Epithelial cell of proximal tubule (primary cell): Measurements from ENCODE around the gene TMEM179. TPM values are rescaled to one million over a fixed set of nuclear protein-coding genes. Genes with fewer than 3 reads are reported as not detected.
A peak's percentile ranks its signal among the peaks of the same experiment; 100 is the strongest.

ENCODE experiments used
- DNase-seq: peaks from one replicate; pipeline ENCODE4 v3.0.0-alpha.2; 2011; ENCODE audit warnings: low read depth
- H3K4me3 ChIP-seq: 2 replicates; pipeline ENCODE4 v1.5.1; 2011; ENCODE audit warnings: low read depth, mild to moderate bottlenecking, low read length
- CTCF ChIP-seq: conservative IDR thresholded peaks from 2 replicates; pipeline ENCODE4 v1.5.1; 2012; ENCODE audit warnings: low read depth, mild to moderate bottlenecking, low read length
- total RNA-seq: library from RNA; depleted of rRNA; stranded (reverse); fragments of >200 nt; gene quantifications from 2 replicates; pipeline ENCODE4 v1.2.3, GENCODE V29; 2015

Gene TMEM179
- total RNA-seq, 1 donor from 2014 or later, result not detected

GRCh38 chr14:104564744-104565679, 39.6 kb downstream of the TMEM179 start:
- no peak for TF ChIP-seq CTCF
- H3K4me3 ChIP-seq, result no peak overlapping the region
- DNase-seq, result no peak

GRCh38 chr14:104563742-104564615, 40.6 kb downstream of the TMEM179 start:
- no peak overlapping the region for H3K4me3 ChIP-seq
- TF ChIP-seq CTCF, result peak; percentile 79
- DNase-seq, result no peak

- no peak for DNase-seq
- TF ChIP-seq CTCF, result no peak
- no peak overlapping the region for H3K4me3 ChIP-seq
These were observed 41.3 kb downstream of the TMEM179 start for GRCh38 chr14:104563191-104563741.

GRCh38 chr14:104562606-104563005, 42.0 kb downstream of the TMEM179 start:
- DNase-seq, result no peak
- no peak overlapping the region for H3K4me3 ChIP-seq
- no peak for TF ChIP-seq CTCF

- H3K4me3 ChIP-seq, result no peak overlapping the region
- TF ChIP-seq CTCF, result no peak
- no peak for DNase-seq
These were observed 42.7 kb downstream of the TMEM179 start for GRCh38 chr14:104561632-104562495.

GRCh38 chr14:104561124-104561557, 43.4 kb downstream of the TMEM179 start:
- H3K4me3 ChIP-seq, result no peak overlapping the region
- no peak for DNase-seq
- TF ChIP-seq CTCF, result no peak
